ENCODE results near the gene WWOX. TPM values are rescaled to one million over a fixed set of nuclear protein-coding genes. Genes with fewer than 3 reads are reported as not detected.

The WWOX gene
- total and polyA plus RNA-seq, 2 of the 13 experiments (the other 11 are each of a cell fraction or from before 2014, with no cell fraction given) = 9.1 to 37.4 TPM

DNA sequence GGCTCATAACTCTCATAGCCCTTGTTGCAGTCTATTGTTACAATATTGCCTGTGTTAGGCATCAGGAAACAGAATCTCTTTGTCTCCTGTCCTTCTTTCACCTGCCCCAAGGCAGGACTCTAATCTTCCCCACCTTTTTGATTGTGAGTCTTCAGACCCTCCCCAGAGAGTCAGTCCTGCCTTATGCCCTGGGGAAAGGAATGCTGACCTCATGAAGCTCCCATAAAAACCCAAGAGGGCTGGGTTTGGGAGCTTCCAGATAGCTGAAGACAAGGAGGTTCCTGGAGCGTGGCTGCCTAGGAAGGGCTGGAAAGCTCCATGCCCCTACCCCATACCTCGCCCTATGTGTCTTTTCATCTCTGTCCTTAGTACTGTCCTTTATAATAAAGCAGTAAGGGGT, 688.8 kb downstream of the WWOX start:
- Histone ChIP-seq H3K4me3 (replicated peaks in 1 of 3; ENCODE audit: insufficient read depth in 1 of 3, low read depth in 2 of 3, low read length in 3 of 3) (no peak overlapping the region), H3K4me2 (ENCODE audit: low read depth, low read length) (no peak overlapping the region), H4K20me1 (ENCODE audit: insufficient read depth, low read length) (no peaks in the 10 kb centered on the region), H3K9me3 (ENCODE audit: low read length) (no peaks in the 10 kb centered on the region), H3K9ac (ENCODE audit: insufficient read depth, low read depth, low read length) (no peak overlapping the region), H3K27me3 (ENCODE audit: control insufficient read depth in 1 of 2, insufficient read depth in 2 of 2, low read length in 2 of 2) (no peaks in the 10 kb centered on the region), H2AFZ (ENCODE audit: low read length) (no peak overlapping the region), H3K79me2 (ENCODE audit: insufficient read depth, low read length) (no peaks in the 10 kb centered on the region), H3K4me1 (ENCODE audit: insufficient read depth, low read length) (peaks cover 11% of the 10 kb centered on the region), H3K27ac (ENCODE audit: extremely low read length, insufficient read depth, low read length) (no peak overlapping the region), H3K36me3 (replicated peaks in 1 of 2; ENCODE audit: control insufficient read depth in 1 of 2, insufficient read depth in 2 of 2, low read length in 2 of 2) (no peaks in the 10 kb centered on the region)
- no TSS peak for BruUV-seq (replicated peaks)
- CTCF ChIA-PET (ENCODE audit: low intra/inter-chr PET ratio, low total read pairs) = no interaction called here
- in situ Hi-C loops (cut with HindIII; ENCODE audit: extremely low pct_ligation_motif_present, low pct_unique_long_range_greater_than_20kb) = no loop called here
- no peak for ATAC-seq
- no peak for FAIRE-seq
- intact Hi-C loops (cut with micrococcal nuclease; ENCODE audit: unreplicated experiment) = no loop called here
- DNase-seq (ENCODE audit: low spot score) = no peak
- WGBS (ENCODE audit: low lambda C conversion rate) = 90% methylated on average over 2 of the region's 2 CpGs
- TF ChIP-seq ZNF460 (CRISPR knock-in tag; IDR thresholded peaks at IDR 0.05; ENCODE audit: borderline replicate concordance) (no peak), MYNN (CRISPR knock-in tag; IDR thresholded peaks at IDR 0.05; ENCODE audit: low read depth) (no peak), ZNF432 (CRISPR knock-in tag; IDR thresholded peaks at IDR 0.05; ENCODE audit: borderline replicate concordance) (no peak), ZNF75D (CRISPR knock-in tag; IDR thresholded peaks at IDR 0.05; ENCODE audit: borderline replicate concordance) (no peak), GTF3A (CRISPR knock-in tag; conservative IDR thresholded peaks at IDR 0.05) (no peak), ZNF720 (CRISPR knock-in tag; IDR thresholded peaks at IDR 0.05) (no peak), ZNF430 (CRISPR knock-in tag; IDR thresholded peaks at IDR 0.05) (no peak), AGO1 (IDR thresholded peaks at IDR 0.05; ENCODE audit: low read depth, low read length, poor library complexity, severe bottlenecking) (no peak), ZNF776 (CRISPR knock-in tag; IDR thresholded peaks at IDR 0.05) (no peak), SMARCC2 (IDR thresholded peaks at IDR 0.05) (no peak), ZNF431 (CRISPR knock-in tag; IDR thresholded peaks at IDR 0.05; ENCODE audit: borderline replicate concordance, low read depth) (no peak), ZNF563 (CRISPR knock-in tag; IDR thresholded peaks at IDR 0.05) (no peak)
- TF ChIP-seq, protein P1, sequence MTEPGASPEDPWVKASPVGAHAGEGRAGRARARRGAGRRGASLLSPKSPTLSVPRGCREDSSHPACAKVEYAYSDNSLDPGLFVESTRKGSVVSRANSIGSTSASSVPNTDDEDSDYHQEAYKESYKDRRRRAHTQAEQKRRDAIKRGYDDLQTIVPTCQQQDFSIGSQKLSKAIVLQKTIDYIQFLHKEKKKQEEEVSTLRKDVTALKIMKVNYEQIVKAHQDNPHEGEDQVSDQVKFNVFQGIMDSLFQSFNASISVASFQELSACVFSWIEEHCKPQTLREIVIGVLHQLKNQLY (CRISPR knock-in tag; IDR thresholded peaks at IDR 0.05) = no peak
- TF ChIP-seq, protein P2, sequence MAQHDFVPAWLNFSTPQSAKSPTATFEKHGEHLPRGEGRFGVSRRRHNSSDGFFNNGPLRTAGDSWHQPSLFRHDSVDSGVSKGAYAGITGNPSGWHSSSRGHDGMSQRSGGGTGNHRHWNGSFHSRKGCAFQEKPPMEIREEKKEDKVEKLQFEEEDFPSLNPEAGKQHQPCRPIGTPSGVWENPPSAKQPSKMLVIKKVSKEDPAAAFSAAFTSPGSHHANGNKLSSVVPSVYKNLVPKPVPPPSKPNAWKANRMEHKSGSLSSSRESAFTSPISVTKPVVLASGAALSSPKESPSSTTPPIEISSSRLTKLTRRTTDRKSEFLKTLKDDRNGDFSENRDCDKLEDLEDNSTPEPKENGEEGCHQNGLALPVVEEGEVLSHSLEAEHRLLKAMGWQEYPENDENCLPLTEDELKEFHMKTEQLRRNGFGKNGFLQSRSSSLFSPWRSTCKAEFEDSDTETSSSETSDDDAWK (CRISPR knock-in tag; IDR thresholded peaks at IDR 0.05) = no peak
- POLR2A ChIA-PET = no interaction called here
